ENCODE data around the gene DGKQ.

DGKQ gene

GRCh38 chr4:963276-964225, 9.8 kb downstream of the DGKQ start:
- DNase-seq (ENCODE audit: low read depth in 2 of 2, low spot score in 1 of 2) = no peak

GRCh38 chr4:962231-963208, 10.8 kb downstream of the DGKQ start:
- no peak for DNase-seq (ENCODE audit: low read depth in 2 of 2, low spot score in 1 of 2)

GRCh38 chr4:961351-962230, 11.8 kb downstream of the DGKQ start:
- no peak for DNase-seq (ENCODE audit: low read depth in 2 of 2, low spot score in 1 of 2)

GRCh38 chr4:960636-961350, 12.6 kb downstream of the DGKQ start:
- no peak for DNase-seq (ENCODE audit: low read depth in 2 of 2, low spot score in 1 of 2)

GRCh38 chr4:960140-960635, 13.2 kb downstream of the DGKQ start:
- DNase-seq (ENCODE audit: low read depth in 2 of 2, low spot score in 1 of 2) = no peak

GRCh38 chr4:959338-960139, 13.8 kb downstream of the DGKQ start:
- DNase-seq (ENCODE audit: low read depth in 2 of 2, low spot score in 1 of 2) = no peak

- DNase-seq (ENCODE audit: low read depth in 2 of 2, low spot score in 1 of 2) = no peak
Observed at GRCh38 chr4:958696-959337, 14.6 kb downstream of the DGKQ start.

- DNase-seq (ENCODE audit: low read depth in 2 of 2, low spot score in 1 of 2) = no peak
Observed at GRCh38 chr4:958314-958665, 15.1 kb downstream of the DGKQ start.

- DNase-seq (ENCODE audit: low read depth in 2 of 2, low spot score in 1 of 2) = no peak
Observed at GRCh38 chr4:957581-958313, 15.6 kb downstream of the DGKQ start.

GRCh38 chr4:957231-957580, 16.2 kb downstream of the DGKQ start:
- DNase-seq (ENCODE audit: low read depth in 2 of 2, low spot score in 1 of 2) = no peak

- DNase-seq (ENCODE audit: low read depth in 2 of 2, low spot score in 1 of 2) = no peak
Observed at GRCh38 chr4:956531-957230, 16.7 kb downstream of the DGKQ start.

GRCh38 chr4:955931-956381, 17.4 kb downstream of the DGKQ start:
- DNase-seq (ENCODE audit: low read depth in 2 of 2, low spot score in 1 of 2) = no peak

- DNase-seq (ENCODE audit: low read depth in 2 of 2, low spot score in 1 of 2) = no peak
Observed at GRCh38 chr4:955161-955921, 18.0 kb downstream of the DGKQ start.

- DNase-seq (ENCODE audit: low read depth in 2 of 2, low spot score in 1 of 2) = no peak
Observed at GRCh38 chr4:954211-955020, 19.0 kb downstream of the DGKQ start.

- DNase-seq (ENCODE audit: low read depth in 2 of 2, low spot score in 1 of 2) = no peak
Observed at GRCh38 chr4:953574-953915, 19.8 kb downstream of the DGKQ start.
